Sigmoid colon (tissue), 7 donors: Measurements from ENCODE around the gene APRT. TPM values are rescaled to one million over a fixed set of nuclear protein-coding genes. Genes with fewer than 3 reads are reported as not detected.

Source experiments
- DNase-seq: peaks from one replicate; pipeline ENCODE4 v3.0.0-alpha.2; 2019
- H3K27ac ChIP-seq, 4 donors: fragments of 200-600 bp; sonication (generic); one replicate each; pipeline ENCODE4 v1.5.1; 2016 to 2019; ENCODE audit warnings: mild to moderate bottlenecking in 1 of 4
- H3K27me3 ChIP-seq, 3 donors: fragments of 200-600 bp; sonication (generic); one replicate each; pipeline ENCODE4 v1.5.1; 2019; ENCODE audit warnings: mild to moderate bottlenecking in 1 of 3
- H3K36me3 ChIP-seq, 4 donors: fragments of 200-600 bp; sonication (generic); one replicate each; pipeline ENCODE4 v1.5.1; 2016 to 2019
- H3K4me1 ChIP-seq, 4 donors: fragments of 200-600 bp; sonication (generic); one replicate each; pipeline ENCODE4 v1.5.1; 2017 to 2019
- H3K4me3 ChIP-seq, 4 donors: fragments of 200-600 bp; sonication (generic); one replicate each; pipeline ENCODE4 v1.5.1; 2017 to 2019; ENCODE audit warnings: mild to moderate bottlenecking in 2 of 4, moderate library complexity in 1 of 4
- H3K9me3 ChIP-seq, 4 donors: fragments of 200-600 bp in 3 of 4; sonication (generic) in 3 of 4; one replicate each; pipeline versions ENCODE4 v1.5.1 to v1.6.1; 2013 to 2019
- CTCF ChIP-seq, 4 experiments: fragments of 450-650 bp in 3 of 4; fragments of 200-600 bp in 1 of 4; IDR thresholded peaks; one replicate each; pipeline ENCODE4 v1.5.1; 2016 to 2019; ENCODE audit warnings: antibody characterized with exemption in 4 of 4, mild to moderate bottlenecking in 3 of 4, moderate library complexity in 2 of 4
- EP300 ChIP-seq, 4 donors: sonication (generic); formaldehyde crosslinking; IDR thresholded peaks; one replicate each; pipeline ENCODE4 v1.6.1; 2017; ENCODE audit warnings: antibody characterized with exemption in 4 of 4
- POLR2A ChIP-seq, 2 donors: fragments of 450-650 bp; IDR thresholded peaks; one replicate each; pipeline ENCODE4 v1.6.1; 2016; ENCODE audit warnings: antibody characterized with exemption in 2 of 2, mild to moderate bottlenecking in 2 of 2, moderate library complexity in 2 of 2
- POLR2AphosphoS5 ChIP-seq, 4 donors: sonication (generic); formaldehyde crosslinking; IDR thresholded peaks; one replicate each; pipeline ENCODE4 v1.6.1; 2017; ENCODE audit warnings: antibody characterized with exemption in 4 of 4
- WGBS, 2 donors: extraction: QIAGEN DNeasy Blood & Tissue Kit; methylation state at CpG; one replicate each; pipeline ENCODE4 v1.1.7; 2013; 5-methylcytosine and 5-hydroxymethylcytosine counted together
- intact Hi-C: fragments of 100-400 bp; cut with DNase I; formaldehyde crosslinking; loops from one replicate; pipeline ENCODE4 v1.15.1; 2023
- polyA plus RNA-seq, 3 donors: library from polyadenylated mRNA; stranded (reverse); fragments of 200-250 nt; gene quantifications; one replicate each; pipeline ENCODE4 v1.2.3, GENCODE V29; 2013
- total RNA-seq, 4 donors: library from RNA; depleted of rRNA; stranded (reverse); fragments of >200 nt; gene quantifications; one replicate each; pipeline ENCODE4 v1.1.0, GENCODE V29; 2016
- donor health status: healthy with polysubstance abuse.
- donor health status: Bipolar disorder and iron deficiency.
- donor health status: healthy.

Gene APRT
- total and polyA plus RNA-seq, 7 donors = 56.6 to 329 (median 78.3) TPM

GRCh38 chr16:88798772-88799455 is 12.8 kb downstream of the APRT start:
- no peak overlapping the region for H3K4me3 ChIP-seq
- H3K27ac ChIP-seq = no peak overlapping the region
- no peak for DNase-seq
- peaks cover 0 to 7% (median 0%) of the 10 kb centered on the region in 3 donors for H3K27me3 ChIP-seq
- peaks cover 0 to 19% (median 3%) of the 10 kb centered on the region in 4 donors for H3K4me1 ChIP-seq
- no peaks in the 10 kb centered on the region for H3K36me3 ChIP-seq
- no peak for TF ChIP-seq POLR2A (IDR thresholded peaks at IDR 0.05)
- no peak for TF ChIP-seq EP300 (IDR thresholded peaks at IDR 0.05)
- no peak for TF ChIP-seq CTCF (IDR thresholded peaks at IDR 0.05)
- no peak for TF ChIP-seq POLR2AphosphoS5 (IDR thresholded peaks at IDR 0.05)
- intact Hi-C loops = no loop called here
- H3K9me3 ChIP-seq = no peaks in the 10 kb centered on the region

- Histone ChIP-seq H3K27ac (no peak overlapping the region), H3K4me3 (no peak overlapping the region), H3K36me3 (no peaks in the 10 kb centered on the region), H3K27me3 (peaks cover 0 to 14% (median 6%) of the 10 kb centered on the region in 3 donors), H3K4me1 (peaks cover 0 to 14% (median 0%) of the 10 kb centered on the region in 4 donors), H3K9me3 (no peaks in the 10 kb centered on the region)
- TF ChIP-seq POLR2A (IDR thresholded peaks at IDR 0.05) (no peak), EP300 (IDR thresholded peaks at IDR 0.05) (no peak), POLR2AphosphoS5 (IDR thresholded peaks at IDR 0.05) (no peak), CTCF (IDR thresholded peaks at IDR 0.05) (no peak)
- intact Hi-C loops = no loop called here
- DNase-seq = no peak
- WGBS, 2 donors = 95 to 96% methylated on average over 4 of the region's 4 CpGs
Observed at GRCh38 chr16:88798073-88798472, 13.7 kb downstream of the APRT start.

DNA sequence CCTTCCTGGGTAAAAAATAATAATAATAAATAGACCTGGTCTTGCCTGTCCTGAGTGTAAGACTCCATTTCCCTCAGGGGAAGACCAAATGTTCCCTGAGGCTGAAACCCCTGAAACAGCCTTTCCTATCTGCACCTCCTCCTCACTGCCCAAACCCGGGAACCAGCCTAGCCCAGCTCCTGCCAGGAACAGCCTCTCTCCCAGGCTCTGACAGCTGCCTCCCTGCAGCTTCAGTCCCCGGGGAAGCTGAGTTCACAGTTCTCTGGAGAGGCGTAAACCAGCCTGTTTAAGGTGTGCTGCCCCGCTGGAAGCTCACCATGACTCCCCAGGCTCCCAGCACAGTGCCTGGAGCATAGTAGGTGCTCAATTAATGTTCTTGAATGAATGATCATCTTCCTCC is 15.4 kb downstream of the APRT start:
- no peak for DNase-seq
- H3K4me3 ChIP-seq = no peak overlapping the region
- no peaks in the 10 kb centered on the region for H3K9me3 ChIP-seq
- H3K36me3 ChIP-seq = no peaks in the 10 kb centered on the region
- intact Hi-C loops = no loop called here
- no peak overlapping the region for H3K27ac ChIP-seq
- TF ChIP-seq POLR2A (IDR thresholded peaks at IDR 0.05) (no peak), EP300 (IDR thresholded peaks at IDR 0.05) (no peak), POLR2AphosphoS5 (IDR thresholded peaks at IDR 0.05) (no peak)
- H3K27me3 ChIP-seq = peaks cover 2 to 30% (median 16%) of the 10 kb centered on the region in 3 donors
- 73 to 76% methylated on average over 4 of the region's 4 CpGs for WGBS, 2 donors
- no peaks in the 10 kb centered on the region for H3K4me1 ChIP-seq

DNA sequence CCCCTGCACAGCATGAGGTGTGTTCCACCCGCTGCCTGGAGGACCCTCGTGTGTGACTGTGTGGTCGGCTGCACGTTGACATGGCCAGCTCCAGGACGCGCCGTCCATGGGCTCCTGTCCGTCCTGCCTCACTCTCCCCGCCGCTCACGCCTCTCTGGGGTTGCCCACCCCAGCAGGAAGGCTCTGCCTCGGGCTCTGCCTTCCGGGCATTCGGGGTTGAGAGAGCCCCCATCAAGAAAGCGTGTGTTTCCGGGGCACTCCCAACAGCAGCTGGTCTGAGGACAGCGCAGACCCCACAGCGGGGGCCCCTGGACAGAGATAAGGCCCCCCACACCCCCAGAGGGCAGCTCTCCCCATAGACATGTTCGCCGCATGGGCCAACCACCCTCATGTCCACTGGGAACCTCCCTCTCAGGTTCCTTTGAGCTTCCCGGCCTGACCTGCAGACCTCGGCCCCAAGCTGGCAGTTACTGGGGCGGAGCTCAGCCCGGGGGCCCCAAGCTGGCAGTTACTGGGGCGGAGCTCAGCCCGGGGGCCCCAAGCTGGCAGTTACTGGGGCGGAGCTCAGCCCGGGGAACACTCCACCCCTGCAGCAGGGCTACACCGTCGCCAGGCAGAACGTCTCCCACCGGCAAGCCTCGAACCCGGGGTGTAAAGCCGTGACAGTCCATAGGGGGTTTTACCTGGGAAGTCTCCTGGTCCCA is 18.3 kb downstream of the APRT start:
- H3K4me3 ChIP-seq = no peak overlapping the region
- DNase-seq = no peak
- H3K4me1 ChIP-seq = no peaks in the 10 kb centered on the region
- H3K27ac ChIP-seq = no peak overlapping the region
- H3K36me3 ChIP-seq = no peaks in the 10 kb centered on the region
- 32 to 38% methylated on average over 35 of the region's 35 CpGs for WGBS, 2 donors
- TF ChIP-seq POLR2AphosphoS5 (IDR thresholded peaks at IDR 0.05) (no peak), POLR2A (IDR thresholded peaks at IDR 0.05) (no peak), CTCF (IDR thresholded peaks at IDR 0.05) (no peak), EP300 (IDR thresholded peaks at IDR 0.05) (no peak)
- intact Hi-C loops = no loop called here
- H3K27me3 ChIP-seq = peaks cover 2 to 36% (median 16%) of the 10 kb centered on the region in 3 donors
- H3K9me3 ChIP-seq = no peaks in the 10 kb centered on the region

DNA sequence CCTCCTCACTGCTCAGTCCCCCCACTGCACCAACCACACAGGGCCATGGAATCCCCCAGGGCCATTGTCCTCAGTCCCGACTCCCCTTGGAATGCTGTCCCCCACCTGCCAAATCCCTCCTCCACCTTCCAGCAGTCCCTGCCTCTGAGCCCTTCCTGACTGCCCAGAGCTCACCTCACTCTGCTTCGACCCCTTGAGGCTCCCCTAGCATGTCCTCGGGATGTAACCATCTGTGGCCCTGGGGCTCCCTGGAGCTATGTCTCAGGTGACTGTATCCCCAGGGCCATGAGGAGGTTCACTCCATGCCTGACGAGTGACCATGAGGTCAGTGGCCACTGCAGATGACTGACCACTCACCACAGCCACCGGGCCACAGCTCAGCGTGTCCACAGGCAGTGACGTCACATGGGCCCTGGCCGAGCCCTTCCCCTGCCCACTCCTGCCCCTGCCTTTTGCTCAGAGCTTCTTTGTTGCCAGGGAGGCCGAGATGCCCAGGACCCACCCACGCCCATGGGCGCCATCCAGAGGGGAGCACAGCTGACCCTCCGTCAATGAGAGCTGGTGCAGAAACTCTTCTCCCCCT is 19.0 kb downstream of the APRT start:
- 82 to 87% methylated on average over 12 of the region's 12 CpGs for WGBS, 2 donors
- no peak overlapping the region for H3K27ac ChIP-seq
- intact Hi-C loops = no loop called here
- peaks cover 2 to 36% (median 16%) of the 10 kb centered on the region in 3 donors for H3K27me3 ChIP-seq
- TF ChIP-seq EP300 (IDR thresholded peaks at IDR 0.05) (no peak), POLR2AphosphoS5 (IDR thresholded peaks at IDR 0.05) (no peak), POLR2A (IDR thresholded peaks at IDR 0.05) (no peak), CTCF (IDR thresholded peaks at IDR 0.05) (no peak)
- no peaks in the 10 kb centered on the region for H3K9me3 ChIP-seq
- H3K4me1 ChIP-seq = no peaks in the 10 kb centered on the region
- no peak overlapping the region for H3K4me3 ChIP-seq
- DNase-seq = no peak
- no peaks in the 10 kb centered on the region for H3K36me3 ChIP-seq
